Measurements from ENCODE around the gene FMNL2.

FMNL2 gene

DNA sequence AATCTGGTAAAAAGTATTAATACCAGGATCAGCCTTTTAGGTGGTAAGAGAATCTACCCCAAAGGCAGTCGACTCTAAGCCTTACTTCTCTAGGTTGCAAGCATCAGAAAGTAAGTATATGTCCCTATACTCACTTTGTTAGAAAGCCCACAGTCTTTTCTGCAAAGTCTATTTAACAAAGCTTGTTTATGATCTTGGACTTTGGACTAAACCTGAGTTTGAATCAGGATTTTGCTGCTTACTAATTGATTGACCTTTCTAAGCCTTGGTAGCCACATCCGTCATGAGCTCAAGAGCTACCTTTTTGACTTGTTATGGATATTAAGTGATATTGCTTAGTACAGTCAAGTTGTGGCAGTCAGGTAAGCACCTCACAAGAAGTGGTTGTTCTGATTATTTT is 18.4 kb downstream of the FMNL2 start:
- ChIA-PET POLR2A (no interaction called here), CTCF (interaction anchor here (2.2 kb wide), 1 partner anchor 274 kb away, joined by 7 read pairs; no protein-coding TSS in a partner anchor)
- DNase-seq (ENCODE audit: low read depth, low spot score) = no peak
- TF ChIP-seq, protein P1, sequence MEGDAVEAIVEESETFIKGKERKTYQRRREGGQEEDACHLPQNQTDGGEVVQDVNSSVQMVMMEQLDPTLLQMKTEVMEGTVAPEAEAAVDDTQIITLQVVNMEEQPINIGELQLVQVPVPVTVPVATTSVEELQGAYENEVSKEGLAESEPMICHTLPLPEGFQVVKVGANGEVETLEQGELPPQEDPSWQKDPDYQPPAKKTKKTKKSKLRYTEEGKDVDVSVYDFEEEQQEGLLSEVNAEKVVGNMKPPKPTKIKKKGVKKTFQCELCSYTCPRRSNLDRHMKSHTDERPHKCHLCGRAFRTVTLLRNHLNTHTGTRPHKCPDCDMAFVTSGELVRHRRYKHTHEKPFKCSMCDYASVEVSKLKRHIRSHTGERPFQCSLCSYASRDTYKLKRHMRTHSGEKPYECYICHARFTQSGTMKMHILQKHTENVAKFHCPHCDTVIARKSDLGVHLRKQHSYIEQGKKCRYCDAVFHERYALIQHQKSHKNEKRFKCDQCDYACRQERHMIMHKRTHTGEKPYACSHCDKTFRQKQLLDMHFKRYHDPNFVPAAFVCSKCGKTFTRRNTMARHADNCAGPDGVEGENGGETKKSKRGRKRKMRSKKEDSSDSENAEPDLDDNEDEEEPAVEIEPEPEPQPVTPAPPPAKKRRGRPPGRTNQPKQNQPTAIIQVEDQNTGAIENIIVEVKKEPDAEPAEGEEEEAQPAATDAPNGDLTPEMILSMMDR (IDR thresholded peaks at IDR 0.05; ENCODE audit: insufficient read depth, low read length, missing control alignments) = no peak
- H3K4me3 ChIP-seq (ENCODE audit: low read depth, low read length) = no peak overlapping the region

DNA sequence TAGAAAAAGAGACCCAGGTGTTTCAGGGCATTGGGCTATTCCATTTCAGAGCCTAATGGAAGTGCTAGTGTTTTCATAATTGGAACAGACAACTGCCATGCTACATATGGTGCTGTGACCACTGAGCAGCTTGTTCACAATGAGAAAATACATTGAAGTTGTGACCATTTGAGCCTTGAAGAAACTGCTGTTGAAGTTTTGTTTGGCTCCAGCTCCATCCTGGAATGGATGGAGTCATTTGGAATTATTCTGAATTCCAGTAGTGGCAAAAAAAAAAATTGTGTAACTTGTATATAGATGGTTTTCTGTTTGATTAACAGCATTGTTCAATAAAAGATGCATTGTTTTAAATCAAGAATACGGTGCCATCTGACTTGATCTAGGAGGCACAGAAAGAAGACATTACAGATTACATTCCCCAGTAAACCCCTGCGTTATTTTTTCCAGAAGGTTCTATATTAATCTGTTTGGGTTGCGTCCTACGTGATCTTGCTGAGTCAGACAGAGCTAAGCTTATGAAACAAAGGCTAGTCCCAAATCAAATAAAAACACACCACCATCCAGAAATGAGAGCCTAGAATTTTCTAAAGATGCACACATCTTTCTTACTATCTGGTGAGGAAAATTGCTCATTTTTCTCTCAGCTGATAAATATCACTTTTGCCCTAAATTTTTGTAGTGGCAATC is 19.2 kb downstream of the FMNL2 start:
- no peak overlapping the region for H3K4me3 ChIP-seq (ENCODE audit: low read depth, low read length)
- CTCF ChIA-PET = interaction anchor here (1.1 to 2.4 kb wide), 4 partner anchors 12 to 282 kb away, joined by 3 to 9 read pairs (median 4); no protein-coding TSS in a partner anchor
- no peak for DNase-seq (ENCODE audit: low read depth, low spot score)
- TF ChIP-seq, protein P1 (IDR thresholded peaks at IDR 0.05; ENCODE audit: insufficient read depth, low read length, missing control alignments) = no peak
- POLR2A ChIA-PET = interaction anchor here (1.7 kb wide), 1 partner anchor 19 kb away, joined by 8 read pairs; the partner anchor contains the start of gene FMNL2

GRCh38 chr2:152354909-152355308 is 19.9 kb downstream of the FMNL2 start:
- ChIA-PET POLR2A (interaction anchor here (1.7 kb wide), 1 partner anchor 19 kb away, joined by 8 read pairs; the partner anchor contains the start of gene FMNL2), CTCF (interaction anchor here (1.1 to 2.4 kb wide), 4 partner anchors 13 to 281 kb away, joined by 3 to 9 read pairs (median 4); no protein-coding TSS in a partner anchor)
- no peak overlapping the region for H3K4me3 ChIP-seq (ENCODE audit: low read depth, low read length)
- TF ChIP-seq, protein P1 (IDR thresholded peaks at IDR 0.05; ENCODE audit: insufficient read depth, low read length, missing control alignments) = no peak
- no peak for DNase-seq (ENCODE audit: low read depth, low spot score)

DNA sequence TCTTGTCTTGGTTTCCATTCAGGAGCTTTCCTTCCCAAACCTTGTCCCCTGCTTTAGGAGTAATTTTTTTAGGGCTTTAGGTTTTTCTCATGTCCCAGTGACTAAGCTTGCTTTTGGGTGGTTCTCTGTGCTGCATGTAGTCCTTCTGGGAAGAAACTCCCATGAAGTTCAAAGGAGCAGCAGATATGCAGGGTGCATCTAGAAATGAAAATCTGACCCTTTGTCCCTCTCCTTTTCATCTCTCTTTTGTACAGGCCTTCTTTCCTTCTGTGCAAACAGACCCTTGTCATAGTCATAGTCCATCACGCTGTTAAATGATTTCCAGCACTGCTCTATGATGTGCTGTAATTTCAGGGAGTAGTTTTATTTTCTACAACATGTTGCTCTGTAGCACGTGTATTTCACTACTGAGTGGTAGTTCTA is 20.4 kb downstream of the FMNL2 start:
- no peak overlapping the region for H3K4me3 ChIP-seq (ENCODE audit: low read depth, low read length)
- ChIA-PET POLR2A (interaction anchor here (0.5 to 1.7 kb wide), 2 partner anchors 20 to 66 kb away, joined by 3 to 8 read pairs; partner anchors contain the start of gene FMNL2), CTCF (interaction anchor here (1.1 to 2.4 kb wide), 3 partner anchors 14 to 280 kb away, joined by 3 to 9 read pairs (median 6); no protein-coding TSS in a partner anchor)
- no peak for DNase-seq (ENCODE audit: low read depth, low spot score)
- TF ChIP-seq, protein P1 (IDR thresholded peaks at IDR 0.05; ENCODE audit: insufficient read depth, low read length, missing control alignments) = no peak

GRCh38 chr2:152359573-152360363 is 24.8 kb downstream of the FMNL2 start:
- ChIA-PET POLR2A (no interaction called here), CTCF (no interaction called here)
- DNase-seq (ENCODE audit: low read depth, low spot score) = no peak
- TF ChIP-seq, protein P1 (IDR thresholded peaks at IDR 0.05; ENCODE audit: insufficient read depth, low read length, missing control alignments) = no peak
- H3K4me3 ChIP-seq (ENCODE audit: low read depth, low read length) = no peak overlapping the region

DNA sequence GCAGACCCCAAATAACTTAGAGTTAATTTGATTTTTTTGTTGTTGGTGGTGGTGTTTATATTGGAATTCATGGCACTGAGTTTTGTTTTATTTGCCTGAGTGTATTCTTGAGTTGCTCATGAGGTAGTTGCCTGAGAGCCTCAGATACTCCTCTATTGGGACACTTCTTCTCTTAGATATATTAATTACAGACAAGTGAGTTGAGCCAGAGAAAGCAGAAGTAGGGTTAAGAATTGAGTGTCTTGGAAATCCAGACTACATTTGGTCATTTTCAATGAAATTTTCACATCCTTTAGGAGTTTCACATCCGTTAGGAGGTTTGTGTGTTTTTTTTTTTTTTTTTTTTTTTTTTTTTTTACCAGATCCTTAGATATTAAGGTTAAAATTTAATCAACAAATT is 29.0 kb downstream of the FMNL2 start:
- ChIA-PET POLR2A (no interaction called here), CTCF (no interaction called here)
- TF ChIP-seq, protein P1 (IDR thresholded peaks at IDR 0.05; ENCODE audit: insufficient read depth, low read length, missing control alignments) = no peak
- no peak for DNase-seq (ENCODE audit: low read depth, low spot score)
- no peak overlapping the region for H3K4me3 ChIP-seq (ENCODE audit: low read depth, low read length)

Data from AG04449 (cell line).